SU-DHL-6 (cell line): ENCODE measurements around the gene FAM161A.

Source experiments
- H2AFZ ChIP-seq: fragments of 200-600 bp; sonication (generic); 2 replicates; pipeline ENCODE4 v1.6.1; 2014; ENCODE audit warnings: low read depth, mild to moderate bottlenecking, moderate library complexity, mixed read lengths, antibody characterized with exemption, low read length; ENCODE audit not compliant: severe bottlenecking
- H3F3A ChIP-seq: fragments of 200-600 bp; shearing (Covaris generic); 2 replicates; pipeline ENCODE4 v1.6.0; 2016; ENCODE audit warnings: antibody characterized with exemption, mild to moderate bottlenecking; ENCODE audit not compliant: insufficient read depth
- H3K27ac ChIP-seq: fragments of 200-600 bp; sonication (generic); 2 replicates; pipeline ENCODE4 v1.5.1; 2016; ENCODE audit warnings: low read depth, mild to moderate bottlenecking, low read length, moderate library complexity, mixed read lengths
- H3K27me3 ChIP-seq: fragments of 200-600 bp; sonication (generic), shearing (Covaris generic); 2 replicates; pipeline ENCODE4 v1.6.0; 2014; ENCODE audit warnings: mild to moderate bottlenecking, low read length
- H3K36me3 ChIP-seq: fragments of 200-600 bp; sonication (generic); 2 replicates; pipeline ENCODE4 v1.6.1; 2014; ENCODE audit warnings: mild to moderate bottlenecking, low read length, mixed read lengths
- H3K4me2 ChIP-seq: fragments of 300-600, 200-600 bp; shearing (Covaris generic), sonication (generic); 2 replicates; pipeline ENCODE4 v1.6.0; 2014; ENCODE audit warnings: low read length, low read depth, mild to moderate bottlenecking; ENCODE audit not compliant: poor library complexity, severe bottlenecking
- H3K4me3 ChIP-seq: fragments of 200-600 bp; sonication (generic); 2 replicates; pipeline ENCODE4 v1.5.1; 2014; ENCODE audit warnings: antibody characterized with exemption, low read length, mild to moderate bottlenecking, mixed read lengths; ENCODE audit not compliant: insufficient read depth, poor library complexity, severe bottlenecking
- H3K79me2 ChIP-seq: fragments of 200-600 bp; sonication (generic); 2 replicates; pipeline ENCODE4 v1.6.1; 2014; ENCODE audit warnings: mild to moderate bottlenecking, low read length, moderate library complexity; ENCODE audit not compliant: insufficient read depth
- H3K9ac ChIP-seq: fragments of 200-600 bp; sonication (generic); 2 replicates; pipeline ENCODE4 v1.7.0; 2014; ENCODE audit warnings: mild to moderate bottlenecking, low read length
- H3K9me2 ChIP-seq: fragments of 200-600 bp; sonication (generic); replicated peaks from 2 replicates; pipeline ENCODE4 v1.6.1; 2014; ENCODE audit warnings: low read length; ENCODE audit not compliant: insufficient read depth
- H3K9me3 ChIP-seq: fragments of 200-600 bp; sonication (generic); 2 replicates; pipeline ENCODE4 v1.6.1; 2014; ENCODE audit warnings: low read length, mixed read lengths; ENCODE audit not compliant: insufficient read depth
- H4K20me1 ChIP-seq: fragments of 200-600 bp; sonication (generic); 2 replicates; pipeline ENCODE4 v1.6.1; 2014; ENCODE audit warnings: low read depth, mild to moderate bottlenecking, antibody characterized with exemption, low read length, moderate library complexity, mixed read lengths
- CTCF ChIP-seq: fragments of 200-600 bp; sonication (generic); IDR thresholded peaks from one replicate; pipeline ENCODE4 v1.5.1; 2017; ENCODE audit warnings: antibody characterized with exemption, mild to moderate bottlenecking, low read length, moderate library complexity; ENCODE audit not compliant: insufficient read depth, poor library complexity, severe bottlenecking
- EZH2phosphoT487 ChIP-seq: fragments of 200-600 bp; sonication (generic), shearing (Covaris generic); conservative IDR thresholded peaks from 2 replicates; pipeline ENCODE4 v1.6.1; 2018; ENCODE audit warnings: mild to moderate bottlenecking, antibody characterized with exemption, low read length, moderate library complexity, mixed read lengths

The FAM161A gene

GRCh38 chr2:61795408-61795807 is 58.5 kb downstream of the FAM161A start:
- no peak overlapping the region for H3K4me2 ChIP-seq
- H3K36me3 ChIP-seq, result no peaks in the 10 kb centered on the region
- no peak overlapping the region for H3K4me3 ChIP-seq
- no peak overlapping the region for H3K9ac ChIP-seq
- no peaks in the 10 kb centered on the region for H3K9me2 ChIP-seq
- H2AFZ ChIP-seq, result no peak overlapping the region
- no peaks in the 10 kb centered on the region for H3K79me2 ChIP-seq
- H3K27me3 ChIP-seq, result no peaks in the 10 kb centered on the region
- H3K9me3 ChIP-seq, result no peaks in the 10 kb centered on the region
- no peaks in the 10 kb centered on the region for H3F3A ChIP-seq
- TF ChIP-seq CTCF (no peak), EZH2phosphoT487 (no peak)
- H3K27ac ChIP-seq, result no peak overlapping the region
- no peaks in the 10 kb centered on the region for H4K20me1 ChIP-seq

GRCh38 chr2:61793389-61793836 is 60.4 kb downstream of the FAM161A start:
- Histone ChIP-seq H3K36me3 (no peaks in the 10 kb centered on the region), H3K9ac (no peak overlapping the region), H3K79me2 (no peaks in the 10 kb centered on the region), H3F3A (no peaks in the 10 kb centered on the region), H3K9me2 (no peaks in the 10 kb centered on the region), H2AFZ (no peak overlapping the region), H3K27me3 (no peaks in the 10 kb centered on the region), H3K4me2 (peak overlapping the region; percentile 42), H3K27ac (no peak overlapping the region), H4K20me1 (no peaks in the 10 kb centered on the region), H3K4me3 (no peak overlapping the region), H3K9me3 (no peaks in the 10 kb centered on the region)
- TF ChIP-seq EZH2phosphoT487, result no peak
- peak; percentile 32 for TF ChIP-seq CTCF

- no peaks in the 10 kb centered on the region for H3K79me2 ChIP-seq
- H3K36me3 ChIP-seq, result no peaks in the 10 kb centered on the region
- no peaks in the 10 kb centered on the region for H3F3A ChIP-seq
- no peaks in the 10 kb centered on the region for H3K9me2 ChIP-seq
- no peak overlapping the region for H3K4me3 ChIP-seq
- H2AFZ ChIP-seq, result no peak overlapping the region
- TF ChIP-seq CTCF (no peak), EZH2phosphoT487 (no peak)
- no peak overlapping the region for H3K27ac ChIP-seq
- no peak overlapping the region for H3K9ac ChIP-seq
- no peak overlapping the region for H3K4me2 ChIP-seq
- no peaks in the 10 kb centered on the region for H3K9me3 ChIP-seq
- no peaks in the 10 kb centered on the region for H3K27me3 ChIP-seq
- H4K20me1 ChIP-seq, result no peaks in the 10 kb centered on the region
These were observed 61.4 kb downstream of the FAM161A start for GRCh38 chr2:61792355-61792890.
